ENCODE data around the gene SERPINB1. TPM values are rescaled to one million over a fixed set of nuclear protein-coding genes. Genes with fewer than 3 reads are reported as not detected.
"Not testable (repeated sequence)": the region's sequence is repeated elsewhere in the genome, so short reads cannot be mapped to it uniquely, and the experiment has no call there.

SERPINB1 gene
- total RNA-seq, 1 donor from 2014 or later = 23.7 TPM

GRCh38 chr6:2865694-2866151 is 24.1 kb upstream of the SERPINB1 start:
- peak; percentile 50 for DNase-seq (ENCODE audit: low read depth)
- peak overlapping the region; percentile 32 for H3K4me3 ChIP-seq (ENCODE audit: low read depth, low read length)

GRCh38 chr6:2865270-2865669 is 23.6 kb upstream of the SERPINB1 start:
- H3K4me3 ChIP-seq (ENCODE audit: low read depth, low read length) = no peak overlapping the region
- DNase-seq (ENCODE audit: low read depth) = no peak
- no peak for TF ChIP-seq CTCF (conservative IDR thresholded peaks at IDR 0.05; ENCODE audit: low read depth, low read length)

More at GRCh38 chr6:2865694-2866151, 24.1 kb upstream of the SERPINB1 start:
- no peak for TF ChIP-seq CTCF (conservative IDR thresholded peaks at IDR 0.05; ENCODE audit: low read depth, low read length)

- no peak overlapping the region for H3K4me3 ChIP-seq (ENCODE audit: low read depth, low read length)
- no peak for TF ChIP-seq CTCF (conservative IDR thresholded peaks at IDR 0.05; ENCODE audit: low read depth, low read length)
- DNase-seq (ENCODE audit: low read depth) = no peak
Observed at GRCh38 chr6:2863901-2864300, 22.2 kb upstream of the SERPINB1 start.

GRCh38 chr6:2862712-2863181 is 21.1 kb upstream of the SERPINB1 start:
- TF ChIP-seq CTCF (conservative IDR thresholded peaks at IDR 0.05; ENCODE audit: low read depth, low read length) = no peak
- H3K4me3 ChIP-seq (ENCODE audit: low read depth, low read length) = no peak overlapping the region
- DNase-seq (ENCODE audit: low read depth) = no peak

- TF ChIP-seq CTCF (conservative IDR thresholded peaks at IDR 0.05; ENCODE audit: low read depth, low read length) = no peak
Observed at GRCh38 chr6:2861822-2862164, 20.1 kb upstream of the SERPINB1 start.

GRCh38 chr6:2861060-2861821 is 19.6 kb upstream of the SERPINB1 start:
- TF ChIP-seq CTCF (conservative IDR thresholded peaks at IDR 0.05; ENCODE audit: low read depth, low read length) = no peak
- H3K4me3 ChIP-seq (ENCODE audit: low read depth, low read length) = no peak overlapping the region
- DNase-seq (ENCODE audit: low read depth) = no peak

More at GRCh38 chr6:2861822-2862164, 20.1 kb upstream of the SERPINB1 start:
- no peak overlapping the region for H3K4me3 ChIP-seq (ENCODE audit: low read depth, low read length)
- DNase-seq (ENCODE audit: low read depth) = no peak

GRCh38 chr6:2860706-2861059 is 19.0 kb upstream of the SERPINB1 start:
- not testable (repeated sequence) for DNase-seq (ENCODE audit: low read depth); H3K4me3 ChIP-seq (ENCODE audit: low read depth, low read length)

GRCh38 chr6:2859798-2860705 is 18.4 kb upstream of the SERPINB1 start:
- not testable (repeated sequence) for H3K4me3 ChIP-seq (ENCODE audit: low read depth, low read length); DNase-seq (ENCODE audit: low read depth)

Measured in epithelial cell of proximal tubule (primary cell).